ENCODE results near the gene MPRIP. TPM values are rescaled to one million over a fixed set of nuclear protein-coding genes. Genes with fewer than 3 reads are reported as not detected.

Gene MPRIP
- total RNA-seq, 1 donor, result 86.5 TPM

DNA sequence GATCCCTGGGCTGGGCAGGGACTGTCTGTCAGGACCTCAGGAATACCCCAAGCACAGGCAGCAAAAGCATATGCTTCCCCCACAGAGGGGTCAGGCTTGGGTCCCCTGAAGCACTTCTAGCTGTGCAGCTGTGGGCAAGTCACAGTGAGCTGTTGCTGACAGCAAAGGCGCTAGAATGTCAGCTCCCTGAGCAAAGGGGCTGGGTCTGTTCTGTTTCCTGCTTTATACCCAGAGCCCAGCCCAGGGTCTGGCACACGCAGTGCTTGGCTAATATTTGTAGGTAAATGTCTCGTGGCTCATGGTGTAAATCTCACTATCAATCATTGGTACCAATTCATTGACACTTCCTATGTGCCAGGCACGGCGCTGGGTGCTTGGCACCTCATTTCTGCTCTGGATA, 16.6 kb upstream of the MPRIP start:
- DNase-seq (ENCODE audit: low read depth), result no peak
- no peak overlapping the region for H3K4me3 ChIP-seq (ENCODE audit: low read depth, low read length)
- TF ChIP-seq, protein P1, sequence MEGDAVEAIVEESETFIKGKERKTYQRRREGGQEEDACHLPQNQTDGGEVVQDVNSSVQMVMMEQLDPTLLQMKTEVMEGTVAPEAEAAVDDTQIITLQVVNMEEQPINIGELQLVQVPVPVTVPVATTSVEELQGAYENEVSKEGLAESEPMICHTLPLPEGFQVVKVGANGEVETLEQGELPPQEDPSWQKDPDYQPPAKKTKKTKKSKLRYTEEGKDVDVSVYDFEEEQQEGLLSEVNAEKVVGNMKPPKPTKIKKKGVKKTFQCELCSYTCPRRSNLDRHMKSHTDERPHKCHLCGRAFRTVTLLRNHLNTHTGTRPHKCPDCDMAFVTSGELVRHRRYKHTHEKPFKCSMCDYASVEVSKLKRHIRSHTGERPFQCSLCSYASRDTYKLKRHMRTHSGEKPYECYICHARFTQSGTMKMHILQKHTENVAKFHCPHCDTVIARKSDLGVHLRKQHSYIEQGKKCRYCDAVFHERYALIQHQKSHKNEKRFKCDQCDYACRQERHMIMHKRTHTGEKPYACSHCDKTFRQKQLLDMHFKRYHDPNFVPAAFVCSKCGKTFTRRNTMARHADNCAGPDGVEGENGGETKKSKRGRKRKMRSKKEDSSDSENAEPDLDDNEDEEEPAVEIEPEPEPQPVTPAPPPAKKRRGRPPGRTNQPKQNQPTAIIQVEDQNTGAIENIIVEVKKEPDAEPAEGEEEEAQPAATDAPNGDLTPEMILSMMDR (IDR thresholded peaks at IDR 0.05; ENCODE audit: insufficient read depth, low read length), result no peak

DNA sequence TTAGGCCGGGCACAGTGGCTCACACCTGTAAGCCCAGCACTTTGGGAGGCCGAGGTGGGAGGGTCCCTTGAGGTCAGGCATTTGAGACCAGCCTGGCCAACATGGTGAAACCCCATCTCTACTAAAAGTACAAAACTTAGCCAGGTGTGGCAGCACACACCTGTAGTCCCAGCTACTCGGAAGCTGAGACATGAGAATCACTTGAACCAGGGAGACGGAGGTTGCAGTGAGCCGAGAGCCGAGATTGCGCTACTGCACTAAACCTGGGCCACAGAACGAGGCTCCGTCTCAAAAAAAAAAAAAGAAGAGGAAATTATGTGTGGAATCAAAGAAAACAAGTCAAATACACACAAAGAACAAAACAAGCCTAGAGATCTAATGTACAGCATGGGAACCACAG, 16.1 kb upstream of the MPRIP start:
- TF ChIP-seq, protein P1 (IDR thresholded peaks at IDR 0.05; ENCODE audit: insufficient read depth, low read length), result no peak
- no peak for DNase-seq (ENCODE audit: low read depth)
- H3K4me3 ChIP-seq (ENCODE audit: low read depth, low read length), result no peak overlapping the region

DNA sequence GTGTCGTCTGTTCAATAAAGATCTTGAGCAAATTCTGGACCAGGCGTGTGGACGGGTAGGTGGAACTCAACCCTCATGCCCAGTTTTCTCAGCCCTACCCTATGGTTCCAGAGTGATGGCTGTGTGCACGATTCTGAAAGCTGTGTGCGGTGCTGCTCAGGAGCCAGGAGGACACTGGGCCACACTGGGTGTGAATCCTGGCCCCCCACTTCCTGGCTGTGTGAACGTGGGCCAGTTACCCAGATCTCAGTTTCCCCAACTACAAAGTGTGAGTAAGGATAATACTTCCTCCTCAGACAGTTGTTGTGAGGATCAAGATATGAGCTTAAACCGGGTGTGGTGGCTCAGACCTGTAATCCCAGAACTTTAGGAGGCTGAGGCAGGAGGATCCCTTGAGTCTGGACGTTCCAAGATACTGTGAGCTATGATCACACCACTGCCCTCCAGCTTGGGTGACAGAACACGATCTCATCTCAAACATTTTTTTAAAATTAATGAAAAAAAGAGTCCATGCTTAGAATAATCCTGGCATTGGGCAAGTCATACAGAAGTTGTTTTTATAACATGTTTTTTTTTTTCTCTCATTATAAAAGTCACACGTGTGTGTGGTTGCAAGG, 14.7 kb upstream of the MPRIP start:
- no peak overlapping the region for H3K4me3 ChIP-seq (ENCODE audit: low read depth, low read length)
- no peak for DNase-seq (ENCODE audit: low read depth)
- TF ChIP-seq, protein P1 (IDR thresholded peaks at IDR 0.05; ENCODE audit: insufficient read depth, low read length), result no peak

DNA sequence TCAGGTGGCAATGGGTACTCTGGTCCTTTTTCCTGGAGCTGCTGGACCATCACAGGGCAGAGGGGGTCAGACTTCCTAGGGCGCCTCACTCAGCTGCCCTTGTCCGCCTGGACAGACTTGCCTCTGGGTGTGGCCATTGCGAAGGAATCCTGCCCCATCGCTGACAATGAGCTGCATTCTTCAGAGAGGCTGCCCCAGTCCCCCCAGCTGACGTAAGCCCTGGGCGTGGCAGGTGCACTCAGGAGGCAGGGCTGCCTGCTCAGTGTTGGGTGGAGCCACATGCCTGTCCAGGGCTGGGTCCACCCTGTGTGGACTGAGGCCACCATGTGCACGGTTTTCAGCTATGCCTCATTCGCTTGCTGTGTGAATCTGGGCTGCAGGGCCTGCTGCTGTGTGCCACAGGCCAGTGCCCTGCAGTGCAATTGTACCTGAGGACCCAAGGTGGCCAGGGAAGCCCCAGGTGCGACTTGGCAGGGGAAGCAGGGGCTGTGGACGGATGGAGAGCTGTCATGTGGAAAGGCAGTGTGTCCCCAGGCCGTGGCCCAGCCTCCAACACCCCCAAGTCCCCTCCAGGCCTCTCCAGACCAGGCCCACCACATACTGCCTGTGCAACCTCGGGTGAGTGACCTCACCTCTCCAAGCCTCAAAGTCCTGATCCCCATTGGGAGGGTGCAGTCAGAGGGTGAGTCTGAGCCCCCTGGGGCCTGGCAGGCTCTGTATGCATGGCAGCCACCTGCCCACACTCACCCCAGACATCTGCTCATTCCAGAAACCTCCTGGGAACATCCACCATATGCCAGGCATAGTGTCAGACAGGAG, 14.0 kb upstream of the MPRIP start:
- TF ChIP-seq, protein P1 (IDR thresholded peaks at IDR 0.05; ENCODE audit: insufficient read depth, low read length), result no peak
- H3K4me3 ChIP-seq (ENCODE audit: low read depth, low read length), result no peak overlapping the region
- DNase-seq (ENCODE audit: low read depth), result peak; percentile 91

DNA sequence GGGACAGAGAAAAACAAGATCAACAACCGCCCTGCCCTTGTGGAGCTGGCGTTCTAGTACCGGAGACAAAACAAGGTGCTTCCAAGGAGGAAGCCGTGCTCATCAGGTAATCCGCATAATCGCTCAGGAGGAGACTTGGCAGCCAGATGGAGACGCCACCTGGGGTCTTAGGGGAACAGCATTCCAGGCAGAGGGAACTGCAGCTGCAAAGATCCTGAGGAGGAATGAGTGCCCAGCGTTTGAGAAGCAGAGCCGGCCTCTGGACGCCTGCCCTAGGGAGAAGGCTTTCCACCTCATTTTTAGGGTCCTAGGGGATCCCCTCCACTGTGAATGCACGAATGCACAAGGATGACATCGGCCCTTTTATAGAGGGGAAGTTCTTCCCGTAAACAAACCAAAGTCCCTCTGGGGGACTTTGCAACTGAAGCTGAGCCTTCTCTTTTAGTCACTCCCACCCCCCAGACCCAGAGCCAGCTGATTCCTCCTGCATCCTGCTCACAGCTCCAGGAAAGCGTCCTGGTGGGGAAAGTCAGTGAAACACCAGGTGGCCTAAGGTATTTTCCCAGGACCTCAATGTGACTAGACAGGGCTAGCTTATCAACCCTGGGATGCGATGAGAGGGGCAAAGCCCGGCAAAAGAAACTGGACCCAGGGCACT, 13.2 kb upstream of the MPRIP start:
- TF ChIP-seq, protein P1 (IDR thresholded peaks at IDR 0.05; ENCODE audit: insufficient read depth, low read length), result no peak
- DNase-seq (ENCODE audit: low read depth), result no peak
- H3K4me3 ChIP-seq (ENCODE audit: low read depth, low read length), result no peak overlapping the region

DNA sequence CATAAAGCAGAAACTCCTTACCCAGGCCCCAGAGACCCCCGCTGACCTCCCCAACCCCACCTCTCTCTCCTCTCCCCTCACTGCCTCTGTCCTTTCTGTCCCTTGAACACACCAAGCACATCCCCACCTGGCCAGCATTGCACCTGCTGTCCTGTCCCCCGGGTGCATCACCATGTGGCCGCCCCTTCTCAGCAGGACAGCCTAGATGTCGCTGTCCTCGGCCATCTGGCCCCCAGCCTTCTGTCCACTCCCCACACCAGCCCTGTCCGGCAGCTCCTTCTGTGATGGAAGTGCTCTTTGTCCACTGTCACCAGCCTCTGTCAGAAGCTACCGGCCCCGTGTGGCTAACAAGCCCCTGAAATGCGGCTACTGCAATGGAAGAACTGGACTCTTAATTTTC, 12.3 kb upstream of the MPRIP start:
- TF ChIP-seq, protein P1 (IDR thresholded peaks at IDR 0.05; ENCODE audit: insufficient read depth, low read length), result no peak
- no peak for DNase-seq (ENCODE audit: low read depth)
- H3K4me3 ChIP-seq (ENCODE audit: low read depth, low read length), result no peak overlapping the region
